CD14-positive monocyte (primary cell): Measurements from ENCODE around the gene FREM1. TPM values are rescaled to one million over a fixed set of nuclear protein-coding genes. Genes with fewer than 3 reads are reported as not detected.

Experiments
- DNase-seq, 3 donors: peaks; one replicate each; pipeline ENCODE4 v3.0.0-alpha.2; 2011 to 2022
- H2AFZ ChIP-seq: 2 replicates; pipeline ENCODE4 v1.6.0; 2012; ENCODE audit warnings: mild to moderate bottlenecking, low read depth, low read length, inconsistent platforms; ENCODE audit not compliant: insufficient read depth, poor library complexity, severe bottlenecking
- H3K27ac ChIP-seq, 2 donors: 1 replicate in 1 of 2; 2 replicates in 1 of 2; pipeline ENCODE4 v1.5.1; 2012 to 2013; ENCODE audit warnings: low read length in 2 of 2, control low read depth in 1 of 2, inconsistent platforms in 1 of 2, low read depth in 1 of 2, mild to moderate bottlenecking in 1 of 2
- H3K27me3 ChIP-seq, 2 donors: one replicate each; pipeline versions ENCODE4 v1.6.0 to v1.6.1; 2011 to 2013; ENCODE audit warnings: low read length in 2 of 2; ENCODE audit not compliant: control insufficient read depth in 2 of 2, insufficient read depth in 2 of 2
- H3K36me3 ChIP-seq, 2 donors: replicated peaks in 1 of 2; 1 replicate in 1 of 2; 2 replicates in 1 of 2; pipeline versions ENCODE4 v1.5.1 to v1.6.1; 2012 to 2013; ENCODE audit warnings: low read length in 2 of 2, control low read depth in 1 of 2, inconsistent platforms in 1 of 2, mild to moderate bottlenecking in 1 of 2; ENCODE audit not compliant: insufficient read depth in 2 of 2, control insufficient read depth in 1 of 2
- H3K4me1 ChIP-seq, 2 donors: 1 replicate in 1 of 2; 2 replicates in 1 of 2; pipeline versions ENCODE4 v1.5.1 to v1.6.1; 2012 to 2013; ENCODE audit warnings: low read length in 2 of 2, control low read depth in 1 of 2, inconsistent platforms in 1 of 2, mild to moderate bottlenecking in 1 of 2, moderate library complexity in 1 of 2; ENCODE audit not compliant: insufficient read depth in 2 of 2, control insufficient read depth in 1 of 2
- H3K4me2 ChIP-seq: replicated peaks from 2 replicates; pipeline ENCODE3; 2012; ENCODE audit warnings: low read length, moderate library complexity, mild to moderate bottlenecking; ENCODE audit not compliant: poor library complexity, severe bottlenecking; ENCODE audit errors: extremely low read depth
- H3K4me3 ChIP-seq, 3 experiments: fragments of 200-600 bp in 1 of 3; sonication (generic) in 1 of 3; replicated peaks in 1 of 3; 1 replicate in 2 of 3; 2 replicates in 1 of 3; pipeline ENCODE4 v1.5.1; 2011 to 2013; ENCODE audit warnings: low read length in 3 of 3, mild to moderate bottlenecking in 3 of 3, control low read depth in 2 of 3, low read depth in 2 of 3, inconsistent platforms in 1 of 3, moderate library complexity in 1 of 3
- H3K79me2 ChIP-seq: 2 replicates; pipeline ENCODE4 v1.6.0; 2012; ENCODE audit warnings: mild to moderate bottlenecking, control low read depth, inconsistent platforms, low read length, moderate library complexity; ENCODE audit not compliant: insufficient read depth
- H3K9ac ChIP-seq: 2 replicates; pipeline ENCODE4 v1.6.0; 2017; ENCODE audit warnings: low read length, mild to moderate bottlenecking; ENCODE audit not compliant: insufficient read depth, poor library complexity, severe bottlenecking
- H3K9me3 ChIP-seq, 2 donors: replicated peaks in 1 of 2; 1 replicate in 1 of 2; 2 replicates in 1 of 2; pipeline versions ENCODE4 v1.5.1 to v1.6.1; 2012 to 2013; ENCODE audit warnings: low read length in 2 of 2, control low read depth in 1 of 2; ENCODE audit not compliant: control insufficient read depth in 1 of 2, insufficient read depth in 1 of 2
- H4K20me1 ChIP-seq: 2 replicates; pipeline ENCODE4 v1.6.0; 2012; ENCODE audit warnings: mild to moderate bottlenecking, low read length, control low read depth, moderate library complexity; ENCODE audit not compliant: insufficient read depth
- H3K27ac Mint-ChIP-seq, 7 donors: one replicate each; pipeline ENCODE4 v1.8.0; 2020; ENCODE audit warnings: mild to moderate bottlenecking in 7 of 7, mixed read lengths in 7 of 7, moderate library complexity in 6 of 7, inconsistent platforms in 2 of 7
- H3K27me3 Mint-ChIP-seq, 3 donors: one replicate each; pipeline ENCODE4 v1.8.0; 2021 to 2022; ENCODE audit warnings: low read depth in 3 of 3, mild to moderate bottlenecking in 3 of 3, mixed read lengths in 3 of 3, moderate library complexity in 3 of 3, inconsistent platforms in 1 of 3
- H3K36me3 Mint-ChIP-seq, 2 donors: one replicate each; pipeline ENCODE4 v1.8.0; 2020; ENCODE audit warnings: mixed read lengths in 2 of 2, inconsistent platforms in 1 of 2, mild to moderate bottlenecking in 1 of 2
- H3K4me1 Mint-ChIP-seq: one replicate; pipeline ENCODE4 v1.8.0; 2020; ENCODE audit warnings: mild to moderate bottlenecking, mixed read lengths
- H3K4me3 Mint-ChIP-seq, 2 donors: one replicate each; pipeline ENCODE4 v1.8.0; 2020; ENCODE audit warnings: mild to moderate bottlenecking in 2 of 2, mixed read lengths in 2 of 2, moderate library complexity in 1 of 2
- H3K9me3 Mint-ChIP-seq, 7 donors: one replicate each; pipeline ENCODE4 v1.8.0; 2020 to 2022; ENCODE audit warnings: mixed read lengths in 7 of 7, mild to moderate bottlenecking in 6 of 7, moderate library complexity in 6 of 7, inconsistent platforms in 2 of 7
- WGBS: methylation state at CpG from one replicate; pipeline ENCODE4 v1.1.5; 2013; ENCODE audit warnings: missing lambda C conversion rate; ENCODE audit not compliant: insufficient coverage; 5-methylcytosine and 5-hydroxymethylcytosine counted together
- intact Hi-C, 2 donors: fragments of 100-400 bp; cut with micrococcal nuclease; formaldehyde crosslinking; loops; one replicate each; pipeline versions ENCODE4 v1.15.0 to v1.15.1; 2023
- polyA plus RNA-seq, 3 donors: library from polyadenylated mRNA; depleted of rRNA in 1 of 3; unstranded in 2 of 3; stranded (reverse) in 1 of 3; fragments of 300-500 nt in 2 of 3; fragments of >200 nt in 1 of 3; fragmentation: Illumina TruSeq in 2 of 3; gene quantifications; 1 replicate in 2 of 3; 2 replicates in 1 of 3; pipeline ENCODE4 v1.2.3, GENCODE V29; 2012 to 2021
- TF ChIP-seq, protein P1 (sequence below): fragments of 200-600 bp; IDR thresholded peaks from one replicate; pipeline ENCODE4 v1.8.0; 2022; ENCODE audit warnings: antibody characterized with exemption, mild to moderate bottlenecking

FREM1 gene
- polyA plus RNA-seq, 3 donors = not detected

DNA sequence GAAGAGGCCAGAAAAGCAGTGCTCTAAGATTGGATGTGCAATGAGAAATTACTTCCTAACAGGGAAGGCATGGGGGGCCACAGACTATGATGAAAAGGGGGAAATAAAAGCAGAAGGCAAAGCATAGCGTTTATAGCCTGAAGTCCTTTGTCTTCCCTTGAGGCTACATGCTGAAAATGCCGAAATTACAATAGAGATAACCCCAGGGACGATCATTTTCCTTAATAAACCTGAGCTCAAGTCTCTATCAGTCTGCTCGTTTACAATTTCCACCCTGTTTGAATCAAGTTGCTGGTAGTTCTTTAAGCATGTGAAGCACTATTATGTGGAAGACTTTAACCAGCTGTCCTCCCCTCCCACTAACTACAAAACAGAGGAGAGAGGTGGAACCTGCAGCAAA is 60.4 kb downstream of the FREM1 start:
- TF ChIP-seq, protein P1, sequence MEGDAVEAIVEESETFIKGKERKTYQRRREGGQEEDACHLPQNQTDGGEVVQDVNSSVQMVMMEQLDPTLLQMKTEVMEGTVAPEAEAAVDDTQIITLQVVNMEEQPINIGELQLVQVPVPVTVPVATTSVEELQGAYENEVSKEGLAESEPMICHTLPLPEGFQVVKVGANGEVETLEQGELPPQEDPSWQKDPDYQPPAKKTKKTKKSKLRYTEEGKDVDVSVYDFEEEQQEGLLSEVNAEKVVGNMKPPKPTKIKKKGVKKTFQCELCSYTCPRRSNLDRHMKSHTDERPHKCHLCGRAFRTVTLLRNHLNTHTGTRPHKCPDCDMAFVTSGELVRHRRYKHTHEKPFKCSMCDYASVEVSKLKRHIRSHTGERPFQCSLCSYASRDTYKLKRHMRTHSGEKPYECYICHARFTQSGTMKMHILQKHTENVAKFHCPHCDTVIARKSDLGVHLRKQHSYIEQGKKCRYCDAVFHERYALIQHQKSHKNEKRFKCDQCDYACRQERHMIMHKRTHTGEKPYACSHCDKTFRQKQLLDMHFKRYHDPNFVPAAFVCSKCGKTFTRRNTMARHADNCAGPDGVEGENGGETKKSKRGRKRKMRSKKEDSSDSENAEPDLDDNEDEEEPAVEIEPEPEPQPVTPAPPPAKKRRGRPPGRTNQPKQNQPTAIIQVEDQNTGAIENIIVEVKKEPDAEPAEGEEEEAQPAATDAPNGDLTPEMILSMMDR = no peak
- no peaks in the 10 kb centered on the region for H3K27me3 ChIP-seq
- no peaks in the 10 kb centered on the region for H3K4me1 ChIP-seq
- H3K36me3 ChIP-seq = no peaks in the 10 kb centered on the region
- no peak overlapping the region for H3K4me2 ChIP-seq
- no peak overlapping the region for H3K4me3 ChIP-seq
- no peak overlapping the region for H3K4me3 Mint-ChIP-seq
- no peak overlapping the region for H3K9ac ChIP-seq
- DNase-seq = no peak
- no peaks in the 10 kb centered on the region for H3K9me3 ChIP-seq
- no peak overlapping the region for H2AFZ ChIP-seq
- 0% methylated on average over 1 of the region's 4 CpGs for WGBS
- no peaks in the 10 kb centered on the region for H3K79me2 ChIP-seq
- intact Hi-C loops = no loop called here
- H3K27ac ChIP-seq = no peak overlapping the region
- peaks cover 0 to 2% (median 0%) of the 10 kb centered on the region in 7 donors for H3K9me3 Mint-ChIP-seq
- no peaks in the 10 kb centered on the region for H4K20me1 ChIP-seq
- H3K4me1 Mint-ChIP-seq = no peaks in the 10 kb centered on the region
- H3K27ac Mint-ChIP-seq = no peak overlapping the region
- no peaks in the 10 kb centered on the region for H3K36me3 Mint-ChIP-seq
- peaks cover 0 to 2% (median 0%) of the 10 kb centered on the region in 3 donors for H3K27me3 Mint-ChIP-seq

DNA sequence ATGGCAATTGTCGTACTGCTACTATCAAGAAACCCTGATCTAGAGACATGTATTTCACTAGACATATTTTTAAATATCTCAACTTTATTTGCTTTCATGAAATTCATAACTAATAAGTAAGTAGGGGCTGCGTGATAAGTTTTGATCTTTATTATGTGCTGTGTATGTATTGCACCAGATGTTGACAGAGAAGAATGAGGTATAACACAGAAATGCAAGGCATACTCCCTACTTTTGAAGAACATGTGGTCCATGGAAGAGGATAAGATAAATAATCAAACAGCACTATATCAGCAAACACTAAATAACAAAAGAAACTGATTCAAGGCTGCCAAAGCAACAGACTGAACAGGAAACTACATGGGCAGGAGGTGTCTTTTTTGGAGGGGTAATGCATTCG is 60.9 kb downstream of the FREM1 start:
- Histone ChIP-seq H3K79me2 (no peaks in the 10 kb centered on the region), H3K4me2 (no peak overlapping the region), H3K4me1 (no peaks in the 10 kb centered on the region), H3K9me3 (no peaks in the 10 kb centered on the region), H3K27me3 (no peaks in the 10 kb centered on the region), H3K27ac (no peak overlapping the region), H4K20me1 (no peaks in the 10 kb centered on the region), H2AFZ (no peak overlapping the region), H3K4me3 (no peak overlapping the region), H3K36me3 (no peaks in the 10 kb centered on the region), H3K9ac (no peak overlapping the region)
- no peak for DNase-seq
- TF ChIP-seq, protein P1 = no peak
- Mint-ChIP-seq H3K36me3 (no peaks in the 10 kb centered on the region), H3K9me3 (peaks cover 0 to 2% (median 0%) of the 10 kb centered on the region in 7 donors), H3K4me3 (no peak overlapping the region), H3K27me3 (peaks cover 0 to 2% (median 0%) of the 10 kb centered on the region in 3 donors), H3K27ac (no peak overlapping the region), H3K4me1 (no peaks in the 10 kb centered on the region)
- intact Hi-C loops = no loop called here
- WGBS = no CpG with 5 or more reads among the region's 3 CpGs
